ENCODE data around the gene GZMB.

DNA sequence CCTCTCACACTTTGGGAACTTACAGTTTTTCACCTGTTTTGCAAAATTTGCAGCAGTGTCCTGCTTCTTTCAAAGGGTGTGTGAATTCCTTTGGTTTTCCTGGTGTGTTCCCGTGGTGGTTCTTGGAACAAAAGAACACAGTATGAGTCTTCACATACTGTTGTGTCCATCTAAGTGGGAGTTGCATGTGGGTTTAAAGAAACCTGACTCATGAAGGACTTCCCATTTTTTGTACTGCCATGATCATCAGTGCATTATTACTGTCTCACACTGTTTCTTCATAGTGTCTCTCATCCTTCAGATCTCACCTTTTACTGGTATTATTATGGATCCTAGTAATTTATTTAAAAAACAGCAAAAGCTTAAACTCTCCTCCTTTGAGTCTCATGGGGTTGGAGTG is 20.7 kb downstream of the GZMB start:
- TF ChIP-seq, protein P1, sequence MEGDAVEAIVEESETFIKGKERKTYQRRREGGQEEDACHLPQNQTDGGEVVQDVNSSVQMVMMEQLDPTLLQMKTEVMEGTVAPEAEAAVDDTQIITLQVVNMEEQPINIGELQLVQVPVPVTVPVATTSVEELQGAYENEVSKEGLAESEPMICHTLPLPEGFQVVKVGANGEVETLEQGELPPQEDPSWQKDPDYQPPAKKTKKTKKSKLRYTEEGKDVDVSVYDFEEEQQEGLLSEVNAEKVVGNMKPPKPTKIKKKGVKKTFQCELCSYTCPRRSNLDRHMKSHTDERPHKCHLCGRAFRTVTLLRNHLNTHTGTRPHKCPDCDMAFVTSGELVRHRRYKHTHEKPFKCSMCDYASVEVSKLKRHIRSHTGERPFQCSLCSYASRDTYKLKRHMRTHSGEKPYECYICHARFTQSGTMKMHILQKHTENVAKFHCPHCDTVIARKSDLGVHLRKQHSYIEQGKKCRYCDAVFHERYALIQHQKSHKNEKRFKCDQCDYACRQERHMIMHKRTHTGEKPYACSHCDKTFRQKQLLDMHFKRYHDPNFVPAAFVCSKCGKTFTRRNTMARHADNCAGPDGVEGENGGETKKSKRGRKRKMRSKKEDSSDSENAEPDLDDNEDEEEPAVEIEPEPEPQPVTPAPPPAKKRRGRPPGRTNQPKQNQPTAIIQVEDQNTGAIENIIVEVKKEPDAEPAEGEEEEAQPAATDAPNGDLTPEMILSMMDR (IDR thresholded peaks at IDR 0.05; ENCODE audit: insufficient read depth, low read length) = no peak
- TF ChIP-seq POLR2AphosphoS5 (IDR thresholded peaks at IDR 0.05; ENCODE audit: low read depth) (no peak), SPI1 (IDR thresholded peaks at IDR 0.05; ENCODE audit: borderline replicate concordance, low read depth) (peak; percentile 88)

Measured in HL-60 (cell line).